H4 (cell line): Measurements from ENCODE around the gene GNGT1. TPM values are rescaled to one million over a fixed set of nuclear protein-coding genes. Genes with fewer than 3 reads are reported as not detected.
"Not testable (repeated sequence)": the region's sequence is repeated elsewhere in the genome, so short reads cannot be mapped to it uniquely, and the experiment has no call there.

Experiments used
- DNase-seq: peaks from one replicate; pipeline ENCODE4 v3.0.0-alpha.2; 2015; ENCODE audit warnings: low spot score
- total RNA-seq: library from RNA; depleted of rRNA; stranded (reverse); fragments of >200 nt; shearing (Covaris generic); gene quantifications from 2 replicates; pipeline ENCODE4 v1.2.3, GENCODE V29; 2014

The GNGT1 gene
- total RNA-seq, 1 experiment from 2014 or later, result not detected

- peak; percentile 53 for DNase-seq
Observed at GRCh38 chr7:93902777-93903423, 3.5 kb upstream of the GNGT1 start.

- peak; percentile 52 for DNase-seq
Observed at GRCh38 chr7:93910076-93910994, 4.0 kb downstream of the GNGT1 start.

GRCh38 chr7:93911242-93911641, 4.9 kb downstream of the GNGT1 start:
- not testable (repeated sequence) for DNase-seq

- not testable (repeated sequence) for DNase-seq
Observed at GRCh38 chr7:93911661-93912060, 5.3 kb downstream of the GNGT1 start.

- DNase-seq, result no peak
Observed at GRCh38 chr7:93913197-93913596, 6.8 kb downstream of the GNGT1 start.

- peak; percentile 64 for DNase-seq
Observed at GRCh38 chr7:93914581-93915066, 8.3 kb downstream of the GNGT1 start.

GRCh38 chr7:93915206-93915842, 9.0 kb downstream of the GNGT1 start:
- not testable (repeated sequence) for DNase-seq

- not testable (repeated sequence) for DNase-seq
Observed at GRCh38 chr7:93915888-93916287, 9.5 kb downstream of the GNGT1 start.

- not testable (repeated sequence) for DNase-seq
Observed at GRCh38 chr7:93916315-93916714, 9.9 kb downstream of the GNGT1 start.

- no peak for DNase-seq
Observed at GRCh38 chr7:93920496-93921182, 14.3 kb downstream of the GNGT1 start.

- DNase-seq, result no peak
Observed at GRCh38 chr7:93921186-93921585, 14.8 kb downstream of the GNGT1 start.

GRCh38 chr7:93921607-93922566, 15.5 kb downstream of the GNGT1 start, which contains the start of gene GNG11:
Gene GNG11, plus strand, starts transcription at chr7:93921735. Its CDS starts 403 bp downstream, at chr7:93922138.
- peak; percentile 85 for DNase-seq

GRCh38 chr7:93923296-93923695, 16.9 kb downstream of the GNGT1 start:
- DNase-seq, result no peak

GRCh38 chr7:93923942-93924341, 17.6 kb downstream of the GNGT1 start:
- no peak for DNase-seq

GRCh38 chr7:93926800-93927199, 20.4 kb downstream of the GNGT1 start:
- no peak for DNase-seq

GRCh38 chr7:93927585-93927984, 21.2 kb downstream of the GNGT1 start:
- DNase-seq, result no peak

- no peak for DNase-seq
Observed at GRCh38 chr7:93931655-93932054, 25.3 kb downstream of the GNGT1 start.

- no peak for DNase-seq
Observed at GRCh38 chr7:93933156-93933555, 26.8 kb downstream of the GNGT1 start.

- DNase-seq, result no peak
Observed at GRCh38 chr7:93935102-93935501, 28.7 kb downstream of the GNGT1 start.

GRCh38 chr7:93937818-93938217, 31.5 kb downstream of the GNGT1 start:
- DNase-seq, result no peak
